K562 treated with DMSO at 1 percent for 24 hours (cell line): ENCODE data around the gene IL1RN. TPM values are rescaled to one million over a fixed set of nuclear protein-coding genes. Genes with fewer than 3 reads are reported as not detected.

Experiments used
- total RNA-seq: library from RNA; unstranded; fragments of 300-600 nt; gene quantifications from 2 replicates; pipeline ENCODE4 v1.2.3, GENCODE V29; 2022; ENCODE audit warnings: low read depth; ENCODE audit not compliant: insufficient read depth

IL1RN gene
- total RNA-seq, result 1.1 TPM in 1 of 2 replicates, not detected in the other

GRCh38 chr2:113126845-113127645 lies at the start of gene IL1RN:
Gene IL1RN, plus strand, starts transcription at chr2:113127598. Its CDS starts 27 bp downstream, at chr2:113127625.

DNA sequence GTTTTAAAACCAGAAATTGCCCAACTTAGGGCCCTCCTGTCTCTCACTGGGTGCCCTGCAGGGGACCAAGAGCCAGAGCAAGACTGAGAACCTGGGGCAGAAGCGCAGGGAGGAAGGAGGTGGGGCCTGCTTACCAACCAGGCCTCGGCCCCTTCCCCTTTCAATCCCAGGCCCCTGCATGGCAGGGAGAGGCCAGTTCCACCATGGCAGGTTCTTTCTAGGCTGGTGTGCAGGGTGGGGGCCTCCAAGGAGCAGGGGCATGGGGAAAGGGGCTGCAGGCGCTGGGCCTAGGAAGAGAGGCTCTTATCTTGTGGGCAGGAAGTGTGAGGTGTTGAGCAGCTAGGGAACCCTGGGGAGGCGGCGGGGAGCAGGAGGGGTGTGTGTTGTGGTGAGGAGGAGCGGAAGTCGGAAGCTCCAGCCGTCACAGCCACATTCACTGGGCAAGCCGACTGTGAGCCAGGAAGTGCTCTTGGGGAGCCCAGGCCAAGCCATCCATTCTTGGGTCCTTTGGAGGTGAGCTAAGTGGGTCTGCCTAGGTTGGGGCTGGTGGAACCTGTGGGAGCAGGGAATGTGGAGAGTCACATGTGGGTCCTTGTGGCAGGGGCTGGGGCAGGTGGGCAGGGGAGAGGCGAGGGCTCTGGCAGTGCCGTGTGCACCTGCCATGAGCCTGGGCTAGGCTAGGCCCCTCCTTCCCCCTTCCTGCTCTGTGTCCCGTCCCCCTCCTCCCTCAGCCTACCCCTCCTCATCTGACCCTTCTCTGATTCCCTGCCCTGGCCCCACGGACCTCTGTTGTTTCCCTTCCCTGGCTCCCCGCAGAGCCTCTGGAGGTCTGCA lies 46.4 kb downstream of the IL1RN start, which contains the start of gene PSD4:
Gene PSD4 (plus strand): TSS at position 430 of the 834 bp plus-strand sequence. CDS start 8,486 bp downstream, outside the sequence.

Other genes with a start within 250 kb of the IL1RN start
- gene IL37, start 216.4 kb upstream of the IL1RN start, total RNA-seq, result not detected in 2 replicates
- not detected in 2 replicates for gene IL36G, start 149.6 kb upstream of the IL1RN start, total RNA-seq
- gene IL36A, start 122.1 kb upstream of the IL1RN start, total RNA-seq, result not detected in 2 replicates
- gene IL36B, start 74.7 kb upstream of the IL1RN start, total RNA-seq, result not detected in 2 replicates
- gene IL36RN, start 68.4 kb upstream of the IL1RN start, total RNA-seq, result not detected in 2 replicates
- gene IL1F10, start 59.6 kb upstream of the IL1RN start, total RNA-seq, result not detected in 2 replicates
- gene PSD4, start 46.4 kb downstream of the IL1RN start, total RNA-seq, result 27.2 and 34.7 TPM in 2 replicates
- gene PAX8, start 151.3 kb downstream of the IL1RN start, total RNA-seq, result 2.7 and 5.4 TPM in 2 replicates